OCI-LY3 (cell line): ENCODE measurements around the gene TXNL4A.

Experiments
- H2AFZ ChIP-seq: fragments of 200-600, 300-600 bp; shearing (Covaris generic); 2 replicates; pipeline ENCODE4 v1.6.0; 2014; ENCODE audit warnings: antibody characterized with exemption, low read depth, low read length
- H3K27ac ChIP-seq: fragments of 200-600, 300-600 bp; sonication (generic); 2 replicates; pipeline ENCODE4 v1.5.1; 2014; ENCODE audit warnings: mild to moderate bottlenecking, low read length, moderate library complexity, mixed read lengths
- H3K27me3 ChIP-seq: fragments of 200-600, 300-600 bp; sonication (generic); 2 replicates; pipeline ENCODE4 v1.6.1; 2014; ENCODE audit warnings: low read depth, low read length, mixed read lengths
- H3K36me3 ChIP-seq: fragments of 200-600, 300-600 bp; sonication (generic); replicated peaks from 2 replicates; pipeline ENCODE3; 2014; ENCODE audit warnings: low read depth, low read length, mixed read lengths
- H3K4me1 ChIP-seq: fragments of 300-600, 200-600 bp; sonication (generic); 2 replicates; pipeline ENCODE4 v1.6.1; 2014; ENCODE audit warnings: low read length, mixed read lengths
- H3K4me2 ChIP-seq: fragments of 200-600, 300-600 bp; sonication (generic); 2 replicates; pipeline ENCODE4 v1.6.1; 2014; ENCODE audit warnings: low read length, mixed read lengths
- H3K4me3 ChIP-seq: fragments of 300-600, 200-600 bp; sonication (generic); 2 replicates; pipeline ENCODE4 v1.5.1; 2014; ENCODE audit warnings: antibody characterized with exemption, mild to moderate bottlenecking, low read length, moderate library complexity
- H3K79me2 ChIP-seq: fragments of 300-600, 200-600 bp; shearing (Covaris generic); 2 replicates; pipeline ENCODE4 v1.6.1; 2014; ENCODE audit warnings: mild to moderate bottlenecking, low read length, mixed read lengths
- H3K9ac ChIP-seq: fragments of 300-600, 200-600 bp; shearing (Covaris generic); 2 replicates; pipeline ENCODE4 v1.6.0; 2014; ENCODE audit warnings: mild to moderate bottlenecking, low read length, moderate library complexity
- H3K9me3 ChIP-seq: fragments of 200-600, 300-600 bp; shearing (Covaris generic); 2 replicates; pipeline ENCODE4 v1.6.1; 2014; ENCODE audit warnings: low read length, mixed read lengths; ENCODE audit not compliant: insufficient read depth
- H4K20me1 ChIP-seq: fragments of 200-600, 300-600 bp; sonication (generic); 2 replicates; pipeline ENCODE4 v1.6.1; 2016; ENCODE audit warnings: low read length, mixed read lengths; ENCODE audit not compliant: insufficient read depth
- EZH2phosphoT487 ChIP-seq: fragments of 200-600 bp; shearing (Covaris generic); IDR thresholded peaks from 2 replicates; pipeline ENCODE4 v1.6.1; 2018; ENCODE audit warnings: antibody characterized with exemption, mixed run types, low read depth
- TF ChIP-seq, protein P1 (sequence below): fragments of 200-600, 300-600 bp; sonication (generic); IDR thresholded peaks from 2 replicates; pipeline ENCODE4 v1.5.1; 2014; ENCODE audit warnings: antibody characterized with exemption, low read length, low read depth

Gene TXNL4A

DNA sequence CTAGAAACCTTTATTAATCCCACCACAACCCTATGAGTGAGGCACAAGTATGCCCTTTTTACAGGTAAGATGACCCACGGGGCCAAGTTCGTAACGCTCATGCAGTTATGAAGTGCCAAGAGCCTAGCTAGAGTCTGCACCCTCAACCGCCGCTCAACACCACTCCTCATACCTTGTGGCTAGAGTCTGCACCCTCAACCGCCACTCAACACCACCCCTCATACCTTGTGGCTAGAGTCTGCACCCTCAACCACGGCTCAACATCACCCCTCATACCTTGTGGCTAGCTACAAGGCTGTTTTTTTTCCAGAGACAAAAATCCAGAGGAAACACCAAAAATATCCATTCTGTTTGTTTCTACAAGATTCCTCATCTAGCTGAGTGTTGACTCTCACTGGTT, 4.6 kb downstream of the TXNL4A start:
- Histone ChIP-seq H3K9me3 (no peaks in the 10 kb centered on the region), H3K4me2 (no peak overlapping the region), H3K4me3 (no peak overlapping the region), H3K27ac (no peak overlapping the region), H3K36me3 (peaks cover 62% of the 10 kb centered on the region), H3K9ac (no peak overlapping the region), H3K27me3 (no peaks in the 10 kb centered on the region), H3K4me1 (peaks cover 12% of the 10 kb centered on the region), H2AFZ (no peak overlapping the region), H4K20me1 (peaks cover 89% of the 10 kb centered on the region), H3K79me2 (peaks cover 100% of the 10 kb centered on the region)
- no peak for TF ChIP-seq EZH2phosphoT487
- TF ChIP-seq, protein P1, sequence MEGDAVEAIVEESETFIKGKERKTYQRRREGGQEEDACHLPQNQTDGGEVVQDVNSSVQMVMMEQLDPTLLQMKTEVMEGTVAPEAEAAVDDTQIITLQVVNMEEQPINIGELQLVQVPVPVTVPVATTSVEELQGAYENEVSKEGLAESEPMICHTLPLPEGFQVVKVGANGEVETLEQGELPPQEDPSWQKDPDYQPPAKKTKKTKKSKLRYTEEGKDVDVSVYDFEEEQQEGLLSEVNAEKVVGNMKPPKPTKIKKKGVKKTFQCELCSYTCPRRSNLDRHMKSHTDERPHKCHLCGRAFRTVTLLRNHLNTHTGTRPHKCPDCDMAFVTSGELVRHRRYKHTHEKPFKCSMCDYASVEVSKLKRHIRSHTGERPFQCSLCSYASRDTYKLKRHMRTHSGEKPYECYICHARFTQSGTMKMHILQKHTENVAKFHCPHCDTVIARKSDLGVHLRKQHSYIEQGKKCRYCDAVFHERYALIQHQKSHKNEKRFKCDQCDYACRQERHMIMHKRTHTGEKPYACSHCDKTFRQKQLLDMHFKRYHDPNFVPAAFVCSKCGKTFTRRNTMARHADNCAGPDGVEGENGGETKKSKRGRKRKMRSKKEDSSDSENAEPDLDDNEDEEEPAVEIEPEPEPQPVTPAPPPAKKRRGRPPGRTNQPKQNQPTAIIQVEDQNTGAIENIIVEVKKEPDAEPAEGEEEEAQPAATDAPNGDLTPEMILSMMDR: no peak

DNA sequence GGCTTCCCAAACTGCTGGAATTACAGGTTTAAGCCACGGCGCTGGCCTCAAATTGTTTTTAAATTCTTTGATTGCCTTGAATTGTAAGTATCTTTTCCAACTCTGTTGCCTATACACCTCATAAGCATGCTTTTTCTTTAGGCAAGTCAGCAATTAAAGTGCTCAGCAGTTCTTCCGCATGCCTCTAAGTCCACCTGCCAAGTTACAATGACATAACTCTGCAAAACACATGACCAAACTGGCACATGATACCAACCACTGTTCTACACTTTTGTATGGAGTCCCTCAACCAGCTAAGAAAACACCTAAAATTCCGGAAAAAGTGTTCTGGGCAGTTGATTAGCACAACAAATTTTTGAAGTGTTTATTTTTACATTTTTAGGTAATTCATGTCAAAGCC, 5.1 kb downstream of the TXNL4A start:
- TF ChIP-seq, protein P1: no peak
- no peak for TF ChIP-seq EZH2phosphoT487
- Histone ChIP-seq H3K9me3 (no peaks in the 10 kb centered on the region), H3K9ac (no peak overlapping the region), H3K27me3 (no peaks in the 10 kb centered on the region), H3K79me2 (peaks cover 100% of the 10 kb centered on the region), H2AFZ (no peak overlapping the region), H3K4me2 (no peak overlapping the region), H3K27ac (no peak overlapping the region), H4K20me1 (peaks cover 93% of the 10 kb centered on the region), H3K4me3 (no peak overlapping the region), H3K36me3 (peaks cover 62% of the 10 kb centered on the region), H3K4me1 (peaks cover 12% of the 10 kb centered on the region)

DNA sequence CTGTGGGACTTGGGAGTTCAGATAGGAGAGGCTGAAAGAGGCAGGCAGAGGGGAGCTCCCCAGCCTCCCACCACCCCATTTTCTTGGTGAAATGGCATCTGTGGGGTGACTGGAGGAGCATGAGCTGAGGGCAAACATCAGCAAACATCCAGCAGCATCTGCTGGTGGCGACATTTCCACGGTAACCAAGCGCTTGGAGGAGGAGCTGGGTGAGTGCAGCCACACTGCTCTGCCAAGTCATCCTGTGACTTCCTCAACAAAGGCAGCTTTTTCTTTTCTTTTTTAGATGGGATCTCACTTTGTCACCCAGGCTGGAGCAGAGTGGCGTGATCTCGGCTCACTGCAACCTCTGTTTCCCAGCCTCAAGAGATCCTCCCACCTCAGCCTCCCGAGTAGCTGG, 5.6 kb downstream of the TXNL4A start:
- Histone ChIP-seq H3K4me3 (no peak overlapping the region), H3K36me3 (peaks cover 66% of the 10 kb centered on the region), H3K27me3 (no peaks in the 10 kb centered on the region), H3K9me3 (no peaks in the 10 kb centered on the region), H3K27ac (no peak overlapping the region), H3K4me1 (peaks cover 12% of the 10 kb centered on the region), H3K9ac (no peak overlapping the region), H3K79me2 (peaks cover 100% of the 10 kb centered on the region), H3K4me2 (no peak overlapping the region), H4K20me1 (peaks cover 97% of the 10 kb centered on the region), H2AFZ (no peak overlapping the region)
- no peak for TF ChIP-seq EZH2phosphoT487
- TF ChIP-seq, protein P1: no peak

DNA sequence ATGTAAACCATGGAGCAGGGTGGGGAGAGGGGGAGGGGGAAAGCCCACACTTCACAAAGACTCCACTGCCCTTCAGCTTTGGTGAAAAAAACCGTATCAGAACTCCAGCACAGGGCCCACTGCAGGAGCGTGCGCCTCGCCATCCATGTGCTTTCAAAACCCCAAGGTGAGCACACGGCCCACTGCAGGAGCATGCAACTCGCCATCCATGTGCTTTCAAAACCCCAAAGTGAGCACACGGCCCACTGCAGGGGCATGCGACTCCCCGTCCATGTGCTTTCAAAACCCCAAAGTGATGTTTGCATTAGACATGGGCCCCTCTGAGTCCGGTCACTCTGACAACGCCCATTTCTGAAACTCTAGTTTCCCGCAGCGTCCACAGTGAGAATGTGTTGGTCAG, 7.8 kb downstream of the TXNL4A start:
- Histone ChIP-seq H3K27me3 (no peaks in the 10 kb centered on the region), H3K4me2 (no peak overlapping the region), H4K20me1 (peaks cover 98% of the 10 kb centered on the region), H3K9me3 (no peaks in the 10 kb centered on the region), H3K36me3 (peaks cover 75% of the 10 kb centered on the region), H3K4me3 (no peak overlapping the region), H3K27ac (no peak overlapping the region), H3K4me1 (no peaks in the 10 kb centered on the region), H3K79me2 (peaks cover 100% of the 10 kb centered on the region), H2AFZ (no peak overlapping the region), H3K9ac (no peak overlapping the region)
- TF ChIP-seq EZH2phosphoT487: no peak
- TF ChIP-seq, protein P1: no peak
